Trophoblast cell (in vitro differentiated cells and primary cell): ENCODE results near the gene PLA2G4B.

Experiments
- DNase-seq, 2 donors: peaks; one replicate each; pipeline ENCODE4 v3.0.0-alpha.2; 2016
- H2AFZ ChIP-seq: 2 replicates; pipeline ENCODE4 v1.6.1; 2013; ENCODE audit warnings: low read length, moderate library complexity, mild to moderate bottlenecking; ENCODE audit not compliant: insufficient read depth, poor library complexity
- H2AK5ac ChIP-seq: 2 replicates; pipeline ENCODE4 v1.6.1; 2013; ENCODE audit warnings: mild to moderate bottlenecking, low read length
- H2BK120ac ChIP-seq: 2 replicates; pipeline ENCODE4 v1.6.1; 2013; ENCODE audit warnings: low read length, mild to moderate bottlenecking, moderate library complexity; ENCODE audit not compliant: insufficient read depth, poor library complexity
- H2BK12ac ChIP-seq: 2 replicates; pipeline ENCODE4 v1.6.1; 2013; ENCODE audit warnings: mild to moderate bottlenecking, low read length, moderate library complexity
- H2BK5ac ChIP-seq: 2 replicates; pipeline ENCODE4 v1.6.1; 2013; ENCODE audit warnings: low read length, low read depth, moderate library complexity, mild to moderate bottlenecking; ENCODE audit not compliant: poor library complexity
- H3K14ac ChIP-seq: 2 replicates; pipeline ENCODE4 v1.6.1; 2013; ENCODE audit warnings: mild to moderate bottlenecking, low read length
- H3K18ac ChIP-seq: 2 replicates; pipeline ENCODE4 v1.6.1; 2013; ENCODE audit warnings: mild to moderate bottlenecking, low read length
- H3K23ac ChIP-seq: 2 replicates; pipeline ENCODE4 v1.6.1; 2013; ENCODE audit warnings: low read length
- H3K27ac ChIP-seq: 2 replicates; pipeline ENCODE4 v1.5.1; 2013; ENCODE audit warnings: low read depth, mild to moderate bottlenecking, inconsistent platforms, low read length, moderate library complexity
- H3K27me3 ChIP-seq: 2 replicates; pipeline ENCODE4 v1.6.1; 2013; ENCODE audit warnings: inconsistent platforms, mild to moderate bottlenecking, low read length, moderate library complexity; ENCODE audit not compliant: insufficient read depth
- H3K36me3 ChIP-seq, 2 experiments: 1 replicate in 1 of 2; 2 replicates in 1 of 2; pipeline ENCODE4 v1.6.1; 2013; ENCODE audit warnings: low read length in 2 of 2, mild to moderate bottlenecking in 2 of 2, moderate library complexity in 1 of 2; ENCODE audit not compliant: insufficient read depth in 2 of 2, control insufficient read depth in 1 of 2
- H3K4ac ChIP-seq: 2 replicates; pipeline ENCODE4 v1.6.1; 2013; ENCODE audit warnings: low read depth, mild to moderate bottlenecking, low read length, moderate library complexity
- H3K4me1 ChIP-seq, 2 experiments: 1 replicate in 1 of 2; 2 replicates in 1 of 2; pipeline ENCODE4 v1.6.1; 2013; ENCODE audit warnings: low read length in 2 of 2, mild to moderate bottlenecking in 2 of 2, moderate library complexity in 1 of 2; ENCODE audit not compliant: insufficient read depth in 2 of 2, control insufficient read depth in 1 of 2
- H3K4me2 ChIP-seq: 2 replicates; pipeline ENCODE4 v1.6.1; 2013; ENCODE audit warnings: inconsistent platforms, mild to moderate bottlenecking, low read length, moderate library complexity
- H3K4me3 ChIP-seq: 2 replicates; pipeline ENCODE4 v1.5.1; 2013; ENCODE audit warnings: mild to moderate bottlenecking, low read depth, low read length, inconsistent platforms
- H3K79me1 ChIP-seq: one replicate; pipeline ENCODE4 v1.6.1; 2013; ENCODE audit warnings: low read length
- H3K79me2 ChIP-seq: 2 replicates; pipeline ENCODE4 v1.6.1; 2013; ENCODE audit warnings: low read length, mild to moderate bottlenecking; ENCODE audit not compliant: control insufficient read depth, insufficient read depth, poor library complexity
- H3K9ac ChIP-seq: 2 replicates; pipeline ENCODE4 v1.6.1; 2013; ENCODE audit warnings: mild to moderate bottlenecking, low read length
- H3K9me3 ChIP-seq: 2 replicates; pipeline ENCODE4 v1.6.1; 2013; ENCODE audit warnings: low read depth, mild to moderate bottlenecking, control low read depth, inconsistent platforms, low read length; ENCODE audit not compliant: insufficient read depth
- H4K12ac ChIP-seq: 2 replicates; pipeline ENCODE4 v1.6.1; 2013; ENCODE audit warnings: low read depth, mild to moderate bottlenecking, low read length, moderate library complexity
- H4K8ac ChIP-seq: 2 replicates; pipeline ENCODE4 v1.6.1; 2013; ENCODE audit warnings: low read depth, mild to moderate bottlenecking, low read length, moderate library complexity
- H4K91ac ChIP-seq: one replicate; pipeline ENCODE4 v1.6.1; 2013; ENCODE audit warnings: low read depth, mild to moderate bottlenecking, low read length, moderate library complexity
- WGBS: extraction: QIAGEN DNeasy Blood & Tissue Kit; methylation state at CpG from one replicate; pipeline ENCODE4 v1.1.7; 2013; ENCODE audit warnings: missing lambda C conversion rate; ENCODE audit not compliant: insufficient read length, insufficient coverage; ENCODE audit errors: extremely low coverage; 5-methylcytosine and 5-hydroxymethylcytosine counted together

The PLA2G4B gene

DNA sequence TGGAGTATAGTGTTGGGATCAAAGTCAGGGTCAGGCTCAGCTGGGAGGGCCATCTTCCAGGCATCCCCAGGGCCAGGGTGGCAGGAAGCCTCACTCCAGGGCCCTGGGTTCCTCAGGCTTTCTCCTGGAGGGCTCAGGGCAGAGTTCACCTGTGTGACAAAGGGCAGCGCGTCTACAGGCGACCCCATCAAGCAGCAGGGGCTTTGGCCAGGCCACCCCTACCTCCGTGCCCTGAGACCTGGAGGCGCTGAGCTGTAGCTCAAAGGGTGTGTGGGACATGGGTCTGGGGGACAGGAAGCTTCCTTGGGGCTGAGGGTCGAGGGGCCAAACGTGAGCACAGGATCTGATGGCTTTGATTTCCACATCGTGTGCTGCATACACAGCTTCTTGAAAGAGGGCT is 42.4 kb downstream of the PLA2G4B start:
- Histone ChIP-seq H3K9ac (no peak overlapping the region), H3K4ac (no peak overlapping the region), H3K79me2 (no peaks in the 10 kb centered on the region), H2BK5ac (no peak overlapping the region), H4K8ac (no peak overlapping the region), H3K14ac (no peak overlapping the region), H3K23ac (no peak overlapping the region), H3K79me1 (no peaks in the 10 kb centered on the region), H3K18ac (no peak overlapping the region), H2BK12ac (no peak overlapping the region), H2AFZ (no peak overlapping the region), H2BK120ac (no peak overlapping the region), H3K4me3 (no peak overlapping the region), H3K36me3 (no peaks in the 10 kb centered on the region), H3K4me2 (no peak overlapping the region), H3K27ac (no peak overlapping the region), H3K4me1 (peaks cover 5 to 10% of the 10 kb centered on the region in 2 experiments), H4K12ac (no peak overlapping the region), H2AK5ac (no peak overlapping the region), H4K91ac (no peak overlapping the region), H3K27me3 (peaks cover 16% of the 10 kb centered on the region), H3K9me3 (peaks cover 2% of the 10 kb centered on the region)
- WGBS, result no CpG with 5 or more reads among the region's 8 CpGs
- DNase-seq, result no peak

DNA sequence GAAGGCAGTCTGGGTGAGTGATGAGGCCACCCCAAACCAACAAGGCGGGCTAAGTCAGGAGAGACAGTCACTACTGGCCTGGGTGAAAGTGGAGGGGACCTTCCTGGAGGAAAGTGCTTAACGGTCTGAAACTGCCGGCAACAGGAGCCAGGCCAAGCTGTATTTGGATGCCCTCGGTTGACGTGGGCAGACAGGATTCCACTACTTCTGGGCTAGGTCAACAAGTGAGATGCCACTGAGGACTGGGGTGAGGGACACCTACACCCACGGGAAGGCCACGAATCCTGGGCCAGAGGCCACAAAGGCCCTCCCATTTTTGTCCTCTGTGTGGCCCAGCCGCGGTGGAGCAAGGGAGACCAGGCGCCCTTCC is 42.9 kb downstream of the PLA2G4B start:
- H2AK5ac ChIP-seq, result no peak overlapping the region
- H3K23ac ChIP-seq, result no peak overlapping the region
- H4K12ac ChIP-seq, result no peak overlapping the region
- peak overlapping the region; percentile 46 for H3K4me2 ChIP-seq
- H3K36me3 ChIP-seq, result no peaks in the 10 kb centered on the region
- H3K27me3 ChIP-seq, result peaks cover 16% of the 10 kb centered on the region
- no peaks in the 10 kb centered on the region for H3K79me2 ChIP-seq
- peaks cover 5 to 10% of the 10 kb centered on the region in 2 experiments for H3K4me1 ChIP-seq
- no peak overlapping the region for H3K9ac ChIP-seq
- H2BK12ac ChIP-seq, result no peak overlapping the region
- H3K9me3 ChIP-seq, result peaks cover 2% of the 10 kb centered on the region
- no peak overlapping the region for H3K4ac ChIP-seq
- no peak overlapping the region for H4K8ac ChIP-seq
- H3K4me3 ChIP-seq, result no peak overlapping the region
- H3K27ac ChIP-seq, result no peak overlapping the region
- no peak for DNase-seq
- H3K79me1 ChIP-seq, result no peaks in the 10 kb centered on the region
- H2BK120ac ChIP-seq, result no peak overlapping the region
- H2BK5ac ChIP-seq, result no peak overlapping the region
- no peak overlapping the region for H3K14ac ChIP-seq
- H3K18ac ChIP-seq, result no peak overlapping the region
- H2AFZ ChIP-seq, result no peak overlapping the region
- no peak overlapping the region for H4K91ac ChIP-seq
- WGBS, result no CpG with 5 or more reads among the region's 10 CpGs

DNA sequence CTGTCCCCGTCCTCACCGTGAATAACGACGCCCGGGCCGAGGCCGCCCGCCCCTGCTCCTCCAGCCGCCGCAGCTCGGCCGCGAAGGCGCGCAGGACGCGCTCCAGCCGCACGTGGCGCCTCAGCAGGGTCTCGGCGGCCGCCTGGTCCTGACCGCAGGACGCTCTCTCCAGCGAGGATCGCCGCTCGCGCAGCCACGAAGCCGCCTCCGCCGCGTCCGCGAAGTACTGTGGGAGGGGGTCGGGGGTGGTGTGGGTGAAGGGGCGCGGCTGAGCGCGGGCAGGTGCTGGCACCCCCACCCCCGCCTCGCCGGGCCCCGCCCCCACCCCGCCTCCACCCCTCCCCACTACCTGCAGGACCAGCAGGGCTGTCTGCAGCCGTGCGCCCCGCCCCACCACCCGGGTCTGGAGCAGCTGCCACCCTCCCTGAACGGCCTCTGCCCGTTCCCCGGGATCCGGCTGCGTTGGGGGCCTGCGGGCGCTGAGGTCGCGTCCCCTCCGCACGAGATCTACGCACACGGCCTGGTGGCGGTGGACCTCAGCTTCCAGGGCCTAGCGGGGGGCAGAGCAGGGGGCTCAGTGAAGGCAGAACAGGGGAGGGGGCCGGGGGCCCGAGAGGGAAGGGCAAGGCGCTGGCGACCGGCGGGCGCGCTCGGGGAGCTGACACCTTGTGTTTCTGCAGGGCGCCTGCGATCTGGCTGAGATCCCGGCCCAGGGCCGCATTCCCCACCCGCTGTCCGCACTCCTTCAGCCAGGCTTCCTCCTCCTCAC is 43.5 kb downstream of the PLA2G4B start:
- no peak overlapping the region for H3K4me3 ChIP-seq
- H3K27me3 ChIP-seq, result peaks cover 16% of the 10 kb centered on the region
- DNase-seq, result peak; percentile 41 to 47
- H3K36me3 ChIP-seq, result no peaks in the 10 kb centered on the region
- H3K4ac ChIP-seq, result no peak overlapping the region
- no peak overlapping the region for H4K8ac ChIP-seq
- no peak overlapping the region for H3K14ac ChIP-seq
- H2AK5ac ChIP-seq, result no peak overlapping the region
- H3K79me1 ChIP-seq, result no peaks in the 10 kb centered on the region
- H3K9ac ChIP-seq, result no peak overlapping the region
- H3K9me3 ChIP-seq, result peaks cover 2% of the 10 kb centered on the region
- H3K23ac ChIP-seq, result no peak overlapping the region
- H3K79me2 ChIP-seq, result no peaks in the 10 kb centered on the region
- H4K12ac ChIP-seq, result no peak overlapping the region
- H2BK120ac ChIP-seq, result no peak overlapping the region
- no CpG with 5 or more reads among the region's 81 CpGs for WGBS
- no peak overlapping the region for H2AFZ ChIP-seq
- H3K4me2 ChIP-seq, result peak overlapping the region; percentile 76
- H3K27ac ChIP-seq, result no peak overlapping the region
- no peak overlapping the region for H2BK12ac ChIP-seq
- no peak overlapping the region for H3K18ac ChIP-seq
- peaks cover 5 to 10% of the 10 kb centered on the region in 2 experiments for H3K4me1 ChIP-seq
- no peak overlapping the region for H2BK5ac ChIP-seq
- H4K91ac ChIP-seq, result no peak overlapping the region

DNA sequence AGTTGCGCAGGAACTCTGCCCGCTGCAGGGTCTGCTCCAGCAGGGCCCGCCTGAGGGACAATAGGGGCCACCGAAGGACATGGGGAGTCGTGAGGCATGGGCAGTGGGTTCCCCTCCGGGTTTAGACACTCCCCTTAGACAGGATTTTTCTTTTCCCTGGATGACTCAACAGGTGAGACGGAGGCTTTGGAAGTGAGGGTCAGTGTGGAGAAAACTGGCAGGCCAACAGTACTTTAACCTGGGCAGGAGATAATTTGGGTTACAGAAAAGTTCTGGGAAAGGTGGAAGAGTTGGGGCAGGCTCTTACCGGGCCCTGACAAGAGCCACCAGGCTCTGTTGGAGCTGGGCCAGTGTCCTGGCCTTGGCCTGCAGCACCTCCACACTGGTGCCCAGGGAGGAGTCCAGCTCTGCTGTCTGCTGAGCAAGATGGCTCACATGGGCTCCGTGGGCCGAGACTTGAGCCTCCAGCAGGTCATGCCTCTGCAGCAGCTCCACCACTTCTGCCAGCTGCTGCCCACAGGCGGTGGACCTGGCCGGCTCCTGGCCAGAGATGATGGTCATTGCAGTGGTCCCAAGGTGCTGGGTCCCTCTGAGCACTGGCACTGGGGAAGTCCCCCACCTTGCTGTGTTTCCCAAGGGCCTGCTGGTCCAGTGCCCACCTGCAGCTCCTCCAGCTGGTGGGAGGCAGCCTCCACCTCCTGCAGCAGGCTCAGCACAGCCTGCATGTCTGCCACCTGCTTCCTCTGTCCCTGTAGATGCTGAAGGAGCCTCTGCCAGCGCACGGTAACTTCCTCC is 44.2 kb downstream of the PLA2G4B start:
- WGBS, result no CpG with 5 or more reads among the region's 14 CpGs
- no peak overlapping the region for H3K4ac ChIP-seq

More for the DNA sequence above, 44.2 kb downstream of the PLA2G4B start:
- Histone ChIP-seq H3K9me3 (peaks cover 5% of the 10 kb centered on the region), H4K12ac (no peak overlapping the region), H3K4me2 (peak overlapping the region; percentile 76), H2BK120ac (no peak overlapping the region), H3K27ac (no peak overlapping the region), H3K4me1 (peaks cover 5 to 10% of the 10 kb centered on the region in 2 experiments), H3K4me3 (no peak overlapping the region), H3K27me3 (peaks cover 16% of the 10 kb centered on the region), H4K91ac (no peak overlapping the region), H3K79me1 (no peaks in the 10 kb centered on the region), H3K23ac (no peak overlapping the region), H2BK5ac (no peak overlapping the region), H2AFZ (no peak overlapping the region), H3K9ac (no peak overlapping the region), H3K18ac (no peak overlapping the region), H2AK5ac (no peak overlapping the region), H2BK12ac (no peak overlapping the region), H3K14ac (no peak overlapping the region), H3K36me3 (no peaks in the 10 kb centered on the region), H4K8ac (no peak overlapping the region), H3K79me2 (no peaks in the 10 kb centered on the region)
- DNase-seq, result peak in 1 of 2 donors; percentile 23
